ENCODE data around the gene MEX3B. TPM values are rescaled to one million over a fixed set of nuclear protein-coding genes. Genes with fewer than 3 reads are reported as not detected.

The MEX3B gene
- 30.5 and 32.3 TPM in 2 replicates for total RNA-seq (2014; rRNA removed; shearing (Covaris generic))

GRCh38 chr15:82045892-82046665 lies at the start of gene MEX3B:
Gene MEX3B (minus strand): TSS chr15:82046018. CDS start chr15:82045705, 313 bp downstream.
- 0 out of 2 replicates have a peak, but pooled peaks cover 2% of the 10 kb centered on the region for H3K9me3 ChIP-seq (replicated peaks)
- no peaks in the 10 kb centered on the region for H3K27me3 ChIP-seq
- peak; percentile 97 to 98 for DNase-seq
- peak within 1 kb of the TSS; percentile 85 for H3K4me3 ChIP-seq
- H3K36me3 ChIP-seq, result peaks cover 29% of the 10 kb centered on the region
- H3K4me1 ChIP-seq, result peaks cover 18% of the 10 kb centered on the region
- H3K27ac ChIP-seq, result peak within 1 kb of the TSS; percentile 95

GRCh38 chr15:82093774-82094211 lies 48.0 kb upstream of the MEX3B start:
- Histone ChIP-seq H3K27ac (no peak overlapping the region), H3K27me3 (no peaks in the 10 kb centered on the region), H3K4me3 (no peak overlapping the region), H3K4me1 (no peaks in the 10 kb centered on the region), H3K36me3 (no peaks in the 10 kb centered on the region), H3K9me3 (replicated peaks) (no peaks in the 10 kb centered on the region; the same call in 1 of the 2 replicates)
- DNase-seq, result peak; percentile 21 to 24

- no peaks in the 10 kb centered on the region for H3K4me1 ChIP-seq
- H3K27ac ChIP-seq, result no peak overlapping the region
- H3K9me3 ChIP-seq (replicated peaks), result no peaks in the 10 kb centered on the region; the same call in 1 of the 2 replicates
- no peak overlapping the region for H3K4me3 ChIP-seq
- no peaks in the 10 kb centered on the region for H3K27me3 ChIP-seq
- DNase-seq, result no peak
- no peaks in the 10 kb centered on the region for H3K36me3 ChIP-seq
Measured at GRCh38 chr15:82093325-82093724, 47.5 kb upstream of the MEX3B start.

GRCh38 chr15:82091636-82092140 lies 45.9 kb upstream of the MEX3B start:
- DNase-seq, result no peak
- Histone ChIP-seq H3K27ac (no peak overlapping the region), H3K36me3 (no peaks in the 10 kb centered on the region), H3K4me3 (no peak overlapping the region), H3K27me3 (no peaks in the 10 kb centered on the region), H3K4me1 (peaks cover 3% of the 10 kb centered on the region; the same call in 1 of the 2 replicates), H3K9me3 (replicated peaks) (no peaks in the 10 kb centered on the region; the same call in 1 of the 2 replicates)

- DNase-seq, result no peak
- Histone ChIP-seq H3K4me3 (no peak overlapping the region), H3K27me3 (no peaks in the 10 kb centered on the region), H3K9me3 (replicated peaks) (no peaks in the 10 kb centered on the region; the same call in 1 of the 2 replicates), H3K27ac (no peak overlapping the region), H3K4me1 (peaks cover 3% of the 10 kb centered on the region; the same call in 1 of the 2 replicates), H3K36me3 (no peaks in the 10 kb centered on the region)
Measured at GRCh38 chr15:82086243-82086995, 40.6 kb upstream of the MEX3B start.

- H3K4me3 ChIP-seq, result peak overlapping the region; percentile 48
- peak overlapping the region; percentile 67 for H3K27ac ChIP-seq
- H3K27me3 ChIP-seq, result no peaks in the 10 kb centered on the region
- no peaks in the 10 kb centered on the region for H3K9me3 ChIP-seq (replicated peaks)
- no peaks in the 10 kb centered on the region for H3K36me3 ChIP-seq
- DNase-seq, result peak; percentile 87 to 88
- H3K4me1 ChIP-seq, result peaks cover 3% of the 10 kb centered on the region; the same call in 1 of the 2 replicates
Measured at GRCh38 chr15:82081914-82082762, 36.3 kb upstream of the MEX3B start.

GRCh38 chr15:82080774-82081173 lies 35.0 kb upstream of the MEX3B start:
- Histone ChIP-seq H3K27me3 (no peaks in the 10 kb centered on the region), H3K4me1 (no peaks in the 10 kb centered on the region), H3K4me3 (no peak overlapping the region), H3K36me3 (no peaks in the 10 kb centered on the region), H3K9me3 (replicated peaks) (no peaks in the 10 kb centered on the region), H3K27ac (no peak overlapping the region)
- DNase-seq, result no peak

- no peak for DNase-seq
- no peak overlapping the region for H3K4me3 ChIP-seq
Measured at GRCh38 chr15:82079736-82080135, 33.9 kb upstream of the MEX3B start.

GRCh38 chr15:82074610-82075009 lies 28.8 kb upstream of the MEX3B start:
- no peak for DNase-seq

More at GRCh38 chr15:82079736-82080135, 33.9 kb upstream of the MEX3B start:
- H3K9me3 ChIP-seq (replicated peaks), result no peaks in the 10 kb centered on the region
- H3K4me1 ChIP-seq, result no peaks in the 10 kb centered on the region
- no peaks in the 10 kb centered on the region for H3K36me3 ChIP-seq
- H3K27ac ChIP-seq, result no peak overlapping the region
- H3K27me3 ChIP-seq, result no peaks in the 10 kb centered on the region

GRCh38 chr15:82072926-82073537 lies 27.2 kb upstream of the MEX3B start:
- Histone ChIP-seq H3K9me3 (replicated peaks) (0 out of 2 replicates have a peak, but pooled peaks cover 4% of the 10 kb centered on the region), H3K4me3 (no peak overlapping the region), H3K4me1 (peaks cover 4% of the 10 kb centered on the region; the same call in 1 of the 2 replicates), H3K27me3 (no peaks in the 10 kb centered on the region), H3K36me3 (no peaks in the 10 kb centered on the region), H3K27ac (no peak overlapping the region)
- DNase-seq, result no peak

More at GRCh38 chr15:82074610-82075009, 28.8 kb upstream of the MEX3B start:
- Histone ChIP-seq H3K27ac (no peak overlapping the region), H3K9me3 (replicated peaks) (0 out of 2 replicates have a peak, but pooled peaks cover 4% of the 10 kb centered on the region), H3K4me1 (no peaks in the 10 kb centered on the region), H3K4me3 (no peak overlapping the region), H3K36me3 (no peaks in the 10 kb centered on the region), H3K27me3 (no peaks in the 10 kb centered on the region)

- Histone ChIP-seq H3K27me3 (no peaks in the 10 kb centered on the region), H3K4me3 (no peak overlapping the region), H3K9me3 (replicated peaks) (no peaks in the 10 kb centered on the region), H3K36me3 (no peaks in the 10 kb centered on the region), H3K27ac (no peak overlapping the region), H3K4me1 (peaks cover 11% of the 10 kb centered on the region)
- DNase-seq, result no peak
Measured at GRCh38 chr15:82066455-82066854, 20.6 kb upstream of the MEX3B start.

- H3K36me3 ChIP-seq, result no peaks in the 10 kb centered on the region
- H3K4me1 ChIP-seq, result peaks cover 11% of the 10 kb centered on the region
- H3K9me3 ChIP-seq (replicated peaks), result no peaks in the 10 kb centered on the region
- H3K27me3 ChIP-seq, result no peaks in the 10 kb centered on the region
- H3K27ac ChIP-seq, result no peak overlapping the region
- H3K4me3 ChIP-seq, result no peak overlapping the region
- no peak for DNase-seq
Measured at GRCh38 chr15:82064824-82065223, 19.0 kb upstream of the MEX3B start.

- H3K36me3 ChIP-seq, result no peaks in the 10 kb centered on the region
- H3K27me3 ChIP-seq, result no peaks in the 10 kb centered on the region
- no peak overlapping the region for H3K4me3 ChIP-seq
- no peaks in the 10 kb centered on the region for H3K9me3 ChIP-seq (replicated peaks)
- DNase-seq, result no peak
- peaks cover 5% of the 10 kb centered on the region for H3K4me1 ChIP-seq
- no peak overlapping the region for H3K27ac ChIP-seq
Measured at GRCh38 chr15:82062479-82063454, 16.9 kb upstream of the MEX3B start.
